Stimulated activated CD4-positive, alpha-beta T cell treated with anti-CD3 and anti-CD28 coated beads, TNF-alpha, amount 100 ng/mL, for 4 hours (primary cell): ENCODE results near the gene CRABP2.

ENCODE experiments used
- DNase-seq, 3 experiments: peaks; one replicate each; pipeline ENCODE4 v3.0.0-alpha.2; 2020; ENCODE audit warnings: low read depth in 3 of 3

Gene CRABP2

GRCh38 chr1:156690675-156691036 is 14.7 kb downstream of the CRABP2 start:
- DNase-seq = no peak

- no peak for DNase-seq
These were observed 15.3 kb downstream of the CRABP2 start for GRCh38 chr1:156689953-156690674.

- DNase-seq = peak; percentile 51 to 57 (median 54)
These were observed 16.1 kb downstream of the CRABP2 start for GRCh38 chr1:156689035-156689952.

- no peak for DNase-seq
These were observed 21.1 kb downstream of the CRABP2 start for GRCh38 chr1:156684227-156684782.

GRCh38 chr1:156682166-156682890 is 23.1 kb downstream of the CRABP2 start:
- DNase-seq = no peak

- no peak for DNase-seq
These were observed 24.0 kb downstream of the CRABP2 start for GRCh38 chr1:156681196-156681960.

GRCh38 chr1:156680056-156680455 is 25.3 kb downstream of the CRABP2 start:
- DNase-seq = no peak

- no peak for DNase-seq
These were observed 27.5 kb downstream of the CRABP2 start for GRCh38 chr1:156677616-156678596.

GRCh38 chr1:156676820-156677615 is 28.4 kb downstream of the CRABP2 start, which contains the start of gene NES:
TSS of gene NES (minus strand) at chr1:156677407. CDS start at chr1:156677264, 143 bp downstream.
- no peak for DNase-seq

GRCh38 chr1:156676114-156676819 is 29.1 kb downstream of the CRABP2 start:
- DNase-seq = no peak

- DNase-seq = no peak
These were observed 29.9 kb downstream of the CRABP2 start for GRCh38 chr1:156675210-156676113.

GRCh38 chr1:156673387-156674121 is 31.8 kb downstream of the CRABP2 start:
- DNase-seq = no peak

- no peak for DNase-seq
These were observed 33.6 kb downstream of the CRABP2 start for GRCh38 chr1:156671804-156672203.

- no peak for DNase-seq
These were observed 34.6 kb downstream of the CRABP2 start for GRCh38 chr1:156670791-156671190.

GRCh38 chr1:156670359-156670758 is 35.0 kb downstream of the CRABP2 start:
- no peak for DNase-seq

GRCh38 chr1:156669794-156670193 is 35.6 kb downstream of the CRABP2 start:
- no peak for DNase-seq
